DMS 273 (cell line): Measurements from ENCODE around the gene SERP1.

Experiments used
- DNase-seq: peaks from one replicate; lab custom pipeline; 2025; ENCODE audit not compliant: unreplicated experiment; lab: John Stamatoyannopoulos, UW

SERP1 gene

DNA sequence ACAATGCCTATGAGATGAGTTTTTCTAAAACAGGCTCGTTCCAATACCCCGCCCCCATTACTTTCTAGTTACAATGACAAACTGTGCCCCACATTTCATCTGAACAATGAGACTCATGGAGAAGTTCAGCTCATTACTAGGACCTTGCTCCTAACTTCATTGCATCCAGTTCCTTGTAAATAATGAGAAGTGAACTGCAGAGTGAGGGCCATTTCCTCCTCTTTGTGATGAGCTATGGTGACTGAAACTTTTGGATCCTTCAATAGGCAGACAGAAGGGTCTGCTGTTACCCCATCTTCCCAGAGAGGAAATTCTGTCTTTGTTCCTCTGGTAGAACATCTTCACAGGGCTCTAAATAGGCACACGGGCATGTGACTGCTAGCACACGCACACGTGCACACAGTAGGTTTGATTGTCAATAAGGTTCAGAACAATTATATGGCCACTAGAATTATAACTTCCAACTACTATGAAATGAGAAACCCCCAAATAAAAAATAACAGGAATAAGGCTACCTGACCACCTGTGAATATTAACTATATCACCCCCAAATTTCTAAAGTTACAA is 51.8 kb downstream of the SERP1 start:
- DNase-seq, result no peak
